Stimulated activated CD8-positive, alpha-beta memory T cell treated with anti-CD3 and anti-CD28 coated beads, Interleukin-12 subunit alpha, Interleukin-12 subunit beta, amount 100 ng/mL, for 24 hours (primary cell): Measurements from ENCODE around the gene RHOB.
"Not testable (repeated sequence)": the region's sequence is repeated elsewhere in the genome, so short reads cannot be mapped to it uniquely, and the experiment has no call there.

Experiments used
- DNase-seq: peaks from one replicate; pipeline ENCODE4 v3.0.0-alpha.2; 2020; ENCODE audit errors: extremely low read depth

Gene RHOB

DNA sequence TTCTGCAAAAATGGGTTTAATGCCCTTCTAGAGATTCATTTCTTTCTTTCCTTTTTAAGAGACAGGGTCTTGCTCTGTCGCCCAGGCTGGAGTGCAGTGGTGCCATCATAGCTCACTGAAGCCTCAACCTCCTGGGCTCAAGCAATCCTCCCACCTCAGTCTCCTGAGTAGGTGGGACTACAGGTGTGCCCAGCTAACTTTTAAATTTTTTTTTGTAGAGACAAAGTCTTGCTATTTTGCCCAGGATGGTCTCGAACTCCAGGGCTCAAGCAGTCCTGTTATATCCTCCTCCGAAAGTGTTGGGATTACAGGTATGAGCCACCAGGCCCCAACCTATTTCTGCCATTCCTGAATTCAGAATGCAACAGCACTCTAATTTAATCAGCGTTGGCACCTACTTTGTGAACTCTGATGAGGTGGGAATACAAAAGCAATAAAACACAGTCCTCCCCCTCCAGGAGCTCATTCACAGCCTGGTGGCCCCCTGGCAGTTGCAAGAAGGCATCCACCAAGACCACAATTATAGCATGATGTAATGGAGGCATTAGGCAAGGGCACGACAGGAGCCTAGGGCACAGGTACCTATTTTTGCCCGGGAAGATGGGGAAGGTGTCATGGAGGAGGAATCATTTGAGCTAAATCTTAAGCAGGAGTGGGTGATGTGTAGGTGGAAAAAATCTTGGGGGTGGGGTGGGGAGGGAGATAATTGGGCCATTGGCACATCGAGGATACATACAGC lies 5.1 kb downstream of the RHOB start:
- DNase-seq = no peak

GRCh38 chr2:20452551-20452950 lies 5.7 kb downstream of the RHOB start:
- no peak for DNase-seq

GRCh38 chr2:20453087-20453486 lies 6.2 kb downstream of the RHOB start:
- no peak for DNase-seq

DNA sequence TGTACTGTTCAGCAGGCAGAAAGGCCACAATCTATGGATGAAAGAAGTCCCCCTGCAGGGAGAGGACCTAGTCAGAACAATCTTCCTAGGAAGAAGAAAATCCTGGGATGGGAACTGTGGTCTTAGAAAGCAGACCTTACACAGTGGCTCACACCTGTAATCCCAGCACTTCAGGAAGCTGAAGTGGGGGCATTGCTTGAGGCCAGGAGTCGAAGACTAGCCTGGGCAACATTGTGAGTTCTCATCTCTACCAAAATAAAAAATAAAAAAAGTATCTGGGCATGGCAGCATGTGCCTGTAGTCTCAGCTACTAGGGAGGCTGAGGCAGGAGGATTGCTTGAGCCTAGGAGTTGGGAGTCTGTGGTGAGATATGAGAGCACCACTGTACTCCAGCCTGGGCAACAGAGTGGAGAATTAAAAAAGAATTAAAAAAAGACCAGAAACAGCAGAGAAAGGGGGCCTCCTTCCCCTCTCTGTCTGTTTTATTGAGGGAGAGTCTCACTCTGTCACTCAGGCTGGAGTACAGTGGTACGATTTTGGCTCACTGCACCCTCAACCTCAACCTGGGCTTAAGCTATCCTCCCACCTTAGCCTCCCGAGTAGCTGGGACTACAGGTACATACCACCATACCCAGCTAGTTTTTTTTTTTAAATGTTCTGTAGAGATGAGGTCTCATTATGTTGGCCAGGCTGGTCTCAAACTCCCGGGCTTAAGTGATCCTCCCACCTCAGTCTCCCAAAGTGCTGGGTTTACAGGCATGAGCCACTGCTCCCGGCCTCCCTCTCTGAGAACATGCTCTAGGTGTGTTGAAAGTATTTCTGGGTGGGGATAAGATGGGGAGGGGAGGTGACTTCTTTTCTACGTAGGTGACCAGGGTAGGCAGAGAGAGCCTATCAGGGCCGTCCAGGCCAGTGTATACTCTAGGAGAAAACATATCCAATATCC lies 7.4 kb downstream of the RHOB start:
- DNase-seq = no peak

DNA sequence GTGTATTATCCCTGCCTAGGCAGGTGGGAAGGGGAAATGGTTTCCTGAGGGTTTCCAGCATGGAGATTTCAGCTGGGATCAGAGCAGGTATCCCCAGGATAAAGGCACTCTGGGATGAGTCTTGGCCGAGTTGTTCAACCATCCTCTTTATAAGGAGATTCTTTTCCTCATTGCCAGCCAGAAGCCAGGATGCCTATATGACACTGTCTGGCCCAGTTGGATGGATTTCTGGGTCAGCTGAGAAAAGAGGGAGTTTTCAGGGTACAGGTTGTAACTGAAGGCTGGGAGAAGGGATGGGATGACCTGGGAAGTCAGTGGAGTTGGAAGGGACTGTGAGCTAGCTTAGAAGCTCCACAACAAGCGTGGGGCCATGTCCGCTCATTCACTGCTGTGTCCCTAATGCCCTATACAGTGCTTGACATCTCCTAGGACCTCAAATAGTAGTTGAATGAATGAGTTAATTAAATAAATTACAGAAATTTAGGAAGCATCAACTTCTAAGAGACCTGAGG lies 8.3 kb downstream of the RHOB start:
- DNase-seq = no peak

GRCh38 chr2:20456116-20456571 lies 9.3 kb downstream of the RHOB start:
- no peak for DNase-seq

DNA sequence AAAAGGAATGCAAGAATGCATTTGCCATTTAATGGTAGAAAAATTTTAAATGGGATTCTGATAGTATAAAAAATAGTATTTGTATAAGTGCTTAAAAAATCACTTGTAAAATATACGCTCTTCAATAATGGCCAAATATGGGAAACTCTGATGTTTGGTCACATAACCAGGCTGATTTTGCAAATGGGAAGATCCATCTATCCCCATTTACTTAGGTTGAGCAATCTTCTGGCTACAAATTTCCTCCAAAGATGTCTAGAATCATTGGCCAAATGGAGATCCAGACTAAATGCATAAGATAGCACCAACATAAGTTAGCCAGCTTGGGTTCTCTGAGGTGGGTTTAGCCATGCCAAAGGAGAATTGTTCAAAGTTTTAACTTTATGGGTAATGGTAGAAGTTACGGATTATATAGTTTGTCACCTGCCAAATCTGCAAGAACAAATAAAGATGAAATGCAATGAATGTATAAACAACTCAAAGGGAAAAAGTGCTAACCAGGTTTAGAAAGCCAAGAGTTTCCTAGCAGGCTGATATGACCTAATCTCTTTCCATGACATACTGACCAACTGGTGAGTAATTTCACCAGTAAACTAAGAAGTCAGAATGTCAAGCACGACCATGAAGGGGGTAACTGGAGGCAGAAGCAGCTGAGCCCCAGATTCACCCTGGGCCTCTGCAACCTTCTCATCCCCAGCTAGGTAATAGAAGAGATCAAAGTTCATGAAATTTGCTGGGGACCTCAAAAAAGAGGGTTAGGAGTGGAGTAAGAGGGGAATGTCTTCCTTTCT lies 10.0 kb downstream of the RHOB start:
- no peak for DNase-seq

GRCh38 chr2:20457661-20458630 lies 11.1 kb downstream of the RHOB start:
- DNase-seq = no peak

DNA sequence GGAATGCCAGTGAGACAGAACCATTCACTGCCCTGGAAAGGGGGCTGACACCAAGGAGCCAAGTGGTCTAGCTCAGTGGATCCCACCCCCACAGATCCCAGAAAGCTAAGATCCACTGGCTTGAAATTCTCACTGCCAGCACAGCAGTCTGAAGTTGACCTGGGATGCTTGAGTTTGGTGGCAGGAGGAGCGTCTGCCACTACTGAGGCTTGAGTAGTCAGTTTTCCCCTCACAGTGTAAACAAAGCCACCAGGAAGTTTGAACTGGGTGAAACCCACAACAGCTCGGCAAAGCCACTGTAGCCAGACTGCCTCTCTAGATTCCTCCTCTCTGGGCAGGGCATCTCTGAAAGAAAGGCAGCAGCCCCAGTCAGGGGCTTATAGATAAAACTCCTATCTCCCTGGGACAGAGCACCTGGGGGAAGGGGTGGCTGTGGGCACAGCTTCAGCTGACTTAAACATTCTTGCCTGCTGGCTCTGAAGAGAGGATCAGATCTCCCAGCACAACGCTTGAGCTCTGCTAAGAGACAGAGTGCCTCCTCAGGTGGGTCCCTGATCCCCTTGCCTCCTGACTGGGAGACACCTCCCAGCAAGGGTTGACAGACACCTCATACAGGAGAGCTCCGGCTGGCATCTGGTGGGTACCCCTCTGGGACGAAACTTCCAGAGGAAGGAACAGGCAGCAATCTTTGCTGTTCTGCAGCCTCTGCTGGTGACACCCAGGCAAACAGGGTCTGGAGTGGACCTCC lies 12.0 kb downstream of the RHOB start:
- DNase-seq = not testable (repeated sequence)

DNA sequence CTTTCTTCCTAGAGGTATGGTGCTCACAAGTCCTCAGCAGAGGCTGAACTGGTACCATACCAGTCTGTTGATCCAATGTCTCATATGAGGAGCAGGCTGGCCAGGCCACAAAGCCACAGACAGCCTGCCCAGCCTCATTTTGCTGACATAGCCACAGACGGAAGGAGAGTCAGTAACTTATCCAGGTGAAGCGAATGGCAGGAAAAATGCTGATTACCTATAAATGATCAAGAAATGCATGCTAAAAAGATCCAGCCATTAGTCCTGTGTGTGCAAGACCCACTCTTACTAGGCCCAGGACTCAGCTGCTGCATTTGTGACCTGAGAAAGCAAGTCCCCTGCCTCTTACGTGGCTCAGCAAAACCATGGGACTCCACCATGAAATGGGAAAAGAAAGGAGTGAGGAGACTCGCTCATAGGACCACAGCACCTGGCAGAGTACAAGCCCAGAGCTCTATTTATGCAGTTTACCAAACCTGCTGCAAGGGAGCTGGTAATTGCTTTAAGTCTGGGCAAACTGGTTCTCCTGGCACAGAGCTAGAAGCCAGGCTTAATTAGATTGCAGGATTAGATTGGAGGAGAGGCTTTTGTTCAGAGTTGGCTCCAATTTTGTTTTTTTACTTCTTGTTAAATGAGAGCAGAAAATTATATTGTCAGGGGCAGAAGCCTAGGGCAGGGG lies 19.0 kb downstream of the RHOB start:
- DNase-seq = no peak

GRCh38 chr2:20467789-20468548 lies 21.1 kb downstream of the RHOB start:
- DNase-seq = no peak

- no peak for DNase-seq
Observed at GRCh38 chr2:20468549-20469500, 22.0 kb downstream of the RHOB start.

DNA sequence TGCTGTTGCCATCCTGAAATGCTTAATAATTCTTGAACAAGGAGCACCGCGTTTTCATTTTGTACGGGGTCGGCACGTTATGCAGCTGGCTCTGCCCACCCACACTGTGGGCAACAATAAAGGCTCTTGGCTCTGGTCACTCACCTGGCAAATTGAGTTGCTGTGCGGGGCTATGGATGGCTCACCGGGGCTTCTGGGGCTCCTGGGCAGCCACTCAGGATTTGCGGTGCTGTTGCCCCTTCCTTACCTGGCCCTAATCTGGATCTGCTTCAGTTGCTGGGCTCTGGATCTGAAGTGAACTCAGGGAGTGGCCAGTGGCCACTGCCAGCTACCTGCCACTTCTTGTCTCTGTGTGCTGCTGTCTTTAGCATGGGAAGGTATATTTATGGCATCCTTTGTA lies 22.7 kb downstream of the RHOB start:
- DNase-seq = no peak

GRCh38 chr2:20470211-20470610 lies 23.3 kb downstream of the RHOB start:
- no peak for DNase-seq

DNA sequence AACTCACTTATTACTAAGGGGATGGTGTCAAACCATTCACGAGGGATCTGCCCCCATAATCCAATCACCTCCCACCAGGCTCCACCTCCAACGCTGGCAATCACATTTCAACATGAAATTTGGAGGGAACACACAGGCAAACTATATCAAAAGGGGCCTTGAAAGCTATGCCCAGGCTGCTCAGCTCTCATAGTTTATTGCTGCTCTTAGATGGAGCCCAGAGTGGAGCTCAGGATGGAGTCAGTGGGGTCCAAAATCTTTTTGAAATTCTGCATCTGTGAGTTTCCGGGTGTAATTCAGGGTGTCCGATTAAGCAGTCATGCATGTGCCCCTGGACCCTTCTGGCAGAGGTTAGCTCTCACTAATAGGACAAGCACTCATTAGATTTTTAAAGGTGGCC lies 24.3 kb downstream of the RHOB start:
- DNase-seq = no peak

GRCh38 chr2:20471902-20472559 lies 25.2 kb downstream of the RHOB start:
- no peak for DNase-seq

DNA sequence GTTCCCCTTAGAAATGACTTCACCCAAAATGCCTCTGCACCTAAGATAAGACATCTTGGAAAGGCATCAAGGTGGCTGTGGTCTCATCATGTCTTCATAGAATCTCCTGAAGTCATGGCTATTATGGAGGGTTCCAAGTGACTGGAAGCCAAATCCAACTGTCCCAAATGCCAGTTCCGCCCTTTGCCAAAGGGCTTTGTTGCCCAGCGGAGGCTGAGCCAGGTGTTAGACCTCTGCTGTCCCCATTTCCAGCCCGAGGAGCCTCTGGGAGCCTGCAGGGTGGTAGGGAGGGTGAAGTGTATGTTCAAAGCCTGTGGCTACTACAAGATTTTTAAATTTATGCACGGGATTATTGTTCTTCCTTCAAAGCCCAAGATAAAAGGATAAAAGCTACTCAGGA lies 25.7 kb downstream of the RHOB start:
- no peak for DNase-seq
